ENCODE results near the gene MITF. TPM values are rescaled to one million over a fixed set of nuclear protein-coding genes. Genes with fewer than 3 reads are reported as not detected.

MITF gene
- total RNA-seq, 1 donor = 6.1 TPM

DNA sequence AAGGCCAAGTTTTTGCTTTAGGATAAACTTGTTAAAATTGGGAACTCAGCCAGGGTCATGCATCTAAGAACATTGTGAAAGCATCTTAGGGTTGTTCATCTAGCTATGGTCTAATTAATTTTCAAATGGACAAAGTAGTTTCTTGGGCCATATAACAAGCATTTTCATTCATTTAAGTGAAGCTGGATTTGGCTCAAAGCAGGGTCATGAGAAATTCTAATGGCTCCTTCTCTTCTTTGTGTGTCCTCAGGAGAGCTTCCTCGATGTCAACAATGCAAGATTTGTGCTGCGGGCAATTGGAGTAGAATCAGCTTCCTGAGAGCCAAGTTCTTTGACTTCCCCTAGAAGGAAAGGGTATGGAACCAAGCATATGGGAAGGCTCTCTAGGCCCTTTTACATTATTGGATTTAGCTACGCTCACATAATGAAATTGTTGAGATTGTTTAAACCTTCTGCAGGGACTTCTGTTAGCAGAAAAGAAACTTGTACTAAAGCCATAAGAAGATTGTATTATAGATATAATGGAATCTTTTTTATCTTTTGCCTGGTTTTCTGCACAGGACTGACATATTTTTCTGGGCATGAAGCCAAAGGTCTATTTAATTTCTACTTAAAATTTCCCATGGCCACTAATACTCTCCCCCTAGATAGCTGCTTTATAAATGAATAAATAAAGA lies 258.5 kb downstream of the MITF start:
- no peak overlapping the region for H3K4me3 ChIP-seq (ENCODE audit: low read depth, low read length)
- no peak for DNase-seq (ENCODE audit: low read depth)
- no peak for TF ChIP-seq CTCF (IDR thresholded peaks at IDR 0.05; ENCODE audit: insufficient read depth, low read length)

GRCh38 chr3:69998759-69999139 lies 259.5 kb downstream of the MITF start:
- TF ChIP-seq CTCF (IDR thresholded peaks at IDR 0.05; ENCODE audit: insufficient read depth, low read length) = no peak
- no peak for DNase-seq (ENCODE audit: low read depth)
- no peak overlapping the region for H3K4me3 ChIP-seq (ENCODE audit: low read depth, low read length)

GRCh38 chr3:69999140-70000027 lies 260.1 kb downstream of the MITF start, which contains the start of gene SAMMSON:
Gene SAMMSON (plus strand): TSS chr3:69999733.
- H3K4me3 ChIP-seq (ENCODE audit: low read depth, low read length) = peak within 1 kb of the TSS; percentile 18
- peak; percentile 25 for DNase-seq (ENCODE audit: low read depth)
- TF ChIP-seq CTCF (IDR thresholded peaks at IDR 0.05; ENCODE audit: insufficient read depth, low read length) = no peak

DNA sequence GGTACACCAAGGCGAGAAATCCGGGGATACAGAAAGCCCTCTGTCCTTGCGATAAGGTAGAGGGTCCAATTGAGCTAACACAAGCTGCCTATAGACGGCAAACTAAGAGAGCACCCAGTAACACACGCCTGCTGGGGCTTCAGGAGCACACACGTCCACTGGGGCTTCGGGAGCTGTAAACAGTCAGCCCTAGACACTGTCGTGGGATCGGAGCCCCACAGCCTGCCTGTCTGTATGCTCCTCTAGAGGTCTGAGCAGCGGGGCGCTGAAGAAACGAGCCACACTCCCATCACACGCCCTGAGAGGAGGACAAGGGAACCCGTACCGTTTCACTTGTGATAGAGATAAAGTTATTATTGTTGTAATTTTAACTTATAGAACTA lies 260.8 kb downstream of the MITF start:
- DNase-seq (ENCODE audit: low read depth) = no peak
- H3K4me3 ChIP-seq (ENCODE audit: low read depth, low read length) = no peak overlapping the region
- no peak for TF ChIP-seq CTCF (IDR thresholded peaks at IDR 0.05; ENCODE audit: insufficient read depth, low read length)

- no peak for TF ChIP-seq CTCF (IDR thresholded peaks at IDR 0.05; ENCODE audit: insufficient read depth, low read length)
- H3K4me3 ChIP-seq (ENCODE audit: low read depth, low read length) = no peak overlapping the region
- DNase-seq (ENCODE audit: low read depth) = no peak
These were observed 261.4 kb downstream of the MITF start for GRCh38 chr3:70000563-70001081.

DNA sequence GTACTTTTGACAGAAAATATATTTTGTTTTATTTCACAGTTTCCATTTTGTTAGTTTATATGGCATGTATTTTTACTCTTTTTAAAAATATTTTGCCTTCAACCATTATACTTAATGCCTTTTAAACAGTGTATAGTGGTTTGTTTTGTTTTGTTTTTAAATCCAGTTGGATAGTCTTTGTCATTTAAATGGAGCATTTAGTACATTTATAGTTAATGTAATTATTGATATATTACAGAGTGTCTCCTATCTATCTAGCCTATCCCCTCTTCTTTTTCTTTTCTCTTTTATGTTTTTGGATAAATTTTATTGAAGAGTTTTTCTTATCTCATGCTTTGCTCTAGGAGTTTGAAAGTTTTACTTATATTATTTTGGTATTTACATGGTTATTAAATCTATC lies 263.9 kb downstream of the MITF start:
- no peak for DNase-seq (ENCODE audit: low read depth)
- H3K4me3 ChIP-seq (ENCODE audit: low read depth, low read length) = no peak overlapping the region
- TF ChIP-seq CTCF (IDR thresholded peaks at IDR 0.05; ENCODE audit: insufficient read depth, low read length) = no peak
